22Rv1 (cell line): ENCODE measurements around the gene PRSS57.

Source experiments
- ZFX ChIP-seq: fragments of 450-650 bp; IDR thresholded peaks from 2 replicates; pipeline ENCODE4 v1.6.1; 2017; ENCODE audit warnings: antibody characterized with exemption, borderline replicate concordance
- TF ChIP-seq, protein P1 (sequence below): fragments of 450-650 bp; IDR thresholded peaks from 2 replicates; pipeline ENCODE4 v1.5.1; 2017; ENCODE audit warnings: mild to moderate bottlenecking

- TF ChIP-seq, protein P1, sequence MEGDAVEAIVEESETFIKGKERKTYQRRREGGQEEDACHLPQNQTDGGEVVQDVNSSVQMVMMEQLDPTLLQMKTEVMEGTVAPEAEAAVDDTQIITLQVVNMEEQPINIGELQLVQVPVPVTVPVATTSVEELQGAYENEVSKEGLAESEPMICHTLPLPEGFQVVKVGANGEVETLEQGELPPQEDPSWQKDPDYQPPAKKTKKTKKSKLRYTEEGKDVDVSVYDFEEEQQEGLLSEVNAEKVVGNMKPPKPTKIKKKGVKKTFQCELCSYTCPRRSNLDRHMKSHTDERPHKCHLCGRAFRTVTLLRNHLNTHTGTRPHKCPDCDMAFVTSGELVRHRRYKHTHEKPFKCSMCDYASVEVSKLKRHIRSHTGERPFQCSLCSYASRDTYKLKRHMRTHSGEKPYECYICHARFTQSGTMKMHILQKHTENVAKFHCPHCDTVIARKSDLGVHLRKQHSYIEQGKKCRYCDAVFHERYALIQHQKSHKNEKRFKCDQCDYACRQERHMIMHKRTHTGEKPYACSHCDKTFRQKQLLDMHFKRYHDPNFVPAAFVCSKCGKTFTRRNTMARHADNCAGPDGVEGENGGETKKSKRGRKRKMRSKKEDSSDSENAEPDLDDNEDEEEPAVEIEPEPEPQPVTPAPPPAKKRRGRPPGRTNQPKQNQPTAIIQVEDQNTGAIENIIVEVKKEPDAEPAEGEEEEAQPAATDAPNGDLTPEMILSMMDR = no peak
- no peak for TF ChIP-seq ZFX
These were observed 19.3 kb downstream of the PRSS57 start for GRCh38 chr19:676007-676338.
